ENCODE results near the gene ARSB.

ARSB gene

GRCh38 chr5:78926252-78926651 is 58.9 kb downstream of the ARSB start:
- no peaks in the 10 kb centered on the region for H3F3A ChIP-seq (ENCODE audit: control insufficient read depth, insufficient read depth)
- no peak overlapping the region for H3K4me2 ChIP-seq (ENCODE audit: low read length)
- H3K27ac ChIP-seq (ENCODE audit: low read depth, low read length) = no peak overlapping the region
- H3K4me1 ChIP-seq (ENCODE audit: control insufficient read depth, low read length) = no peaks in the 10 kb centered on the region
- no peak for TF ChIP-seq CTCF (IDR thresholded peaks at IDR 0.05; ENCODE audit: low read depth, low read length, poor library complexity, severe bottlenecking)
- no peaks in the 10 kb centered on the region for H3K36me3 ChIP-seq (ENCODE audit: control insufficient read depth, low read length)
- H3K27me3 ChIP-seq (ENCODE audit: control insufficient read depth, low read length) = no peaks in the 10 kb centered on the region
- no peaks in the 10 kb centered on the region for H3K9me3 ChIP-seq (ENCODE audit: control insufficient read depth, insufficient read depth, low read length)
- no peak overlapping the region for H3K4me3 ChIP-seq (ENCODE audit: low read length)
- H4K20me1 ChIP-seq (ENCODE audit: control insufficient read depth, insufficient read depth, low read depth, low read length) = no peaks in the 10 kb centered on the region
- no peaks in the 10 kb centered on the region for H3K9me2 ChIP-seq (replicated peaks; ENCODE audit: control insufficient read depth, low read length)
- H3K79me2 ChIP-seq (ENCODE audit: control insufficient read depth, low read length) = no peaks in the 10 kb centered on the region

DNA sequence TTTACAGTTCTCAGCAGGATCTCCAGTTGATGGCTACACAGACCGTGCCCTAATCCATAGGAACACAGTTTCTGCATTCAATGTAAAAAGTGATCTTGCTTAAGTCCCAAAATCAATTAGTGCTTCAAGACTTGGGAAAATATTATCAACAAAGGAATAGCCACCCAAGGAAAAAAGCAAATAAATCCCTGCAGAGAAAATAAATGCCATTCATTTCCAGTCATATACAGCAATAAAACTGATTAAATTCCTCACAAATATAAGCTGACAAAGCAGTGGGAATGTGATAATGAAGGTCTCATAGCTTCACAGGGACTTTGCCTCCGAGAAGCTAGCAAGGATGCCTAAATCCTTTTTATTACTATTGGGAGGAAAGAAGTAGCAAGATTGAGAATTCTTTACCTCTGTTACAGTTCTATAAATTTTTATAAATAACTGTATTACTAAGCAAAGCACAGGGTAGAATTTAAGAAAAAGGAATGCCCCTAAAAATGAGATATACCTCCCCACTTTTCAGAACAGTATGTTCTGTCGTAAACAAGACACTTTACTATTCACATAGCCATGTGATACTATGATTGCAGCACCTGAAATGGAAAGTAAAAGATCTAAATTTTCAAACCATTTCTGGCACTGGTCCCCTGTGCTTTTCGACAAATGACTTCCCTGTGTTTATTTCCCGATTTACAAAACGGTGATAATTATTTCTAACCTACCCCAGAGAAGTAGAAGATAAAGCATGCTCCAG is 59.8 kb downstream of the ARSB start:
- H4K20me1 ChIP-seq (ENCODE audit: control insufficient read depth, insufficient read depth, low read depth, low read length) = no peaks in the 10 kb centered on the region
- H3K4me1 ChIP-seq (ENCODE audit: control insufficient read depth, low read length) = no peaks in the 10 kb centered on the region
- no peak overlapping the region for H3K4me2 ChIP-seq (ENCODE audit: low read length)
- no peaks in the 10 kb centered on the region for H3K27me3 ChIP-seq (ENCODE audit: control insufficient read depth, low read length)
- H3K9me2 ChIP-seq (replicated peaks; ENCODE audit: control insufficient read depth, low read length) = no peaks in the 10 kb centered on the region
- no peaks in the 10 kb centered on the region for H3F3A ChIP-seq (ENCODE audit: control insufficient read depth, insufficient read depth)
- no peak overlapping the region for H3K4me3 ChIP-seq (ENCODE audit: low read length)
- H3K36me3 ChIP-seq (ENCODE audit: control insufficient read depth, low read length) = no peaks in the 10 kb centered on the region
- H3K27ac ChIP-seq (ENCODE audit: low read depth, low read length) = no peak overlapping the region
- no peaks in the 10 kb centered on the region for H3K79me2 ChIP-seq (ENCODE audit: control insufficient read depth, low read length)
- no peaks in the 10 kb centered on the region for H3K9me3 ChIP-seq (ENCODE audit: control insufficient read depth, insufficient read depth, low read length)
- no peak for TF ChIP-seq EZH2phosphoT487 (IDR thresholded peaks at IDR 0.05; ENCODE audit: borderline replicate concordance, low read length)
- TF ChIP-seq CTCF (IDR thresholded peaks at IDR 0.05; ENCODE audit: low read depth, low read length, poor library complexity, severe bottlenecking) = no peak

GRCh38 chr5:78923622-78923970 is 61.5 kb downstream of the ARSB start:
- H3K4me2 ChIP-seq (ENCODE audit: low read length) = no peak overlapping the region
- no peaks in the 10 kb centered on the region for H3K27me3 ChIP-seq (ENCODE audit: control insufficient read depth, low read length)
- TF ChIP-seq EZH2phosphoT487 (IDR thresholded peaks at IDR 0.05; ENCODE audit: borderline replicate concordance, low read length) (no peak), CTCF (IDR thresholded peaks at IDR 0.05; ENCODE audit: low read depth, low read length, poor library complexity, severe bottlenecking) (no peak)
- no peaks in the 10 kb centered on the region for H3K9me3 ChIP-seq (ENCODE audit: control insufficient read depth, insufficient read depth, low read length)
- no peaks in the 10 kb centered on the region for H3F3A ChIP-seq (ENCODE audit: control insufficient read depth, insufficient read depth)
- H3K79me2 ChIP-seq (ENCODE audit: control insufficient read depth, low read length) = no peaks in the 10 kb centered on the region
- no peaks in the 10 kb centered on the region for H4K20me1 ChIP-seq (ENCODE audit: control insufficient read depth, insufficient read depth, low read depth, low read length)
- no peaks in the 10 kb centered on the region for H3K36me3 ChIP-seq (ENCODE audit: control insufficient read depth, low read length)
- H3K4me1 ChIP-seq (ENCODE audit: control insufficient read depth, low read length) = no peaks in the 10 kb centered on the region
- no peaks in the 10 kb centered on the region for H3K9me2 ChIP-seq (replicated peaks; ENCODE audit: control insufficient read depth, low read length)
- no peak overlapping the region for H3K4me3 ChIP-seq (ENCODE audit: low read length)
- no peak overlapping the region for H3K27ac ChIP-seq (ENCODE audit: low read depth, low read length)
